Neural crest cell (in vitro differentiated cells): ENCODE measurements around the gene HSD17B11. TPM values are rescaled to one million over a fixed set of nuclear protein-coding genes. Genes with fewer than 3 reads are reported as not detected.

Experiments used
- DNase-seq: peaks from one replicate; pipeline ENCODE4 v3.0.0; 2021; ENCODE audit warnings: low read depth, mixed read lengths, low spot score
- H3K27ac Mint-ChIP-seq: one replicate; pipeline ENCODE4 v1.8.0; 2021; ENCODE audit warnings: mild to moderate bottlenecking, mixed read lengths; ENCODE audit not compliant: unreplicated experiment
- H3K27me3 Mint-ChIP-seq: 2 replicates; pipeline ENCODE4 v1.8.0; 2021; ENCODE audit warnings: low read depth, mild to moderate bottlenecking, mixed read lengths
- H3K36me3 Mint-ChIP-seq: 2 replicates; pipeline ENCODE4 v1.8.0; 2021; ENCODE audit warnings: low read depth, mild to moderate bottlenecking, mixed read lengths
- H3K4me1 Mint-ChIP-seq: 2 replicates; pipeline ENCODE4 v1.8.0; 2021; ENCODE audit warnings: mixed read lengths
- H3K4me3 Mint-ChIP-seq: one replicate; pipeline ENCODE4 v1.8.0; 2021; ENCODE audit warnings: mild to moderate bottlenecking, mixed read lengths
- H3K9me3 Mint-ChIP-seq: 2 replicates; pipeline ENCODE4 v1.8.0; 2021; ENCODE audit warnings: mixed read lengths
- CTCF ChIP-seq: fragments of 200-600 bp; sonication (generic); conservative IDR thresholded peaks from 2 replicates; pipeline ENCODE4 v1.5.0; 2021; ENCODE audit warnings: antibody characterized with exemption, mild to moderate bottlenecking
- total RNA-seq: library from RNA; stranded (reverse); gene quantifications from 2 replicates; pipeline ENCODE4 v1.2.1, GENCODE V29; 2021

The HSD17B11 gene
- total RNA-seq, 1 donor from 2014 or later: 18.4 TPM

DNA sequence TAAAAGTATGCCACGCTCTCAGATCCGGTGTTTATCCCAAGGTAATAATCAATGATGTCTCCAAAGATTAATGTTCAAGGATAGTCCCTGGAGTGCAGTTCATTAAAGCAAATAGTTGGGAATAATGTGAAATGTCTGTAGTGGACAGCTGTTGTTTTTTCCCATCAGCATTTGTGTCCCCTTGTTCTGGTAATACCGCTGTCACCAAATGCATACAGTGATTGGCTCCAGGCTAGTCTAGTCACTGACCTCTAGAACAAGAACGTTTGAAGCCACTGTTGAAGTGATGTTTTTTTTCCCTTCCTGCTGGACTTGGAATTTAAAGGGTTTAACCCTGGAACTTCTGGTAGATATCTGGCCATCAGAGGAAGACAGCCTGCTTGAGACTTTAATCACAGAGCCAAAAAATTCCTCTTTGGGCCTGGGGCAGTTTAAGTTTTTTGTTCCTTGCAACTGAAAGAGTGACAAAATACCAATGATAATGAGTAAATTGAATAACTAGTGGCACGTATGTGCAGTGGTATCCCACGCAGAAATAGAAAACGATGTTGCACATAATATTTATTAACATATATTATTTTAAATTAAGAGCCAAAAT is 30.6 kb downstream of the HSD17B11 start:
- H3K9me3 Mint-ChIP-seq: no peaks in the 10 kb centered on the region
- H3K27me3 Mint-ChIP-seq: no peaks in the 10 kb centered on the region
- no peak for DNase-seq
- peaks cover 8% of the 10 kb centered on the region for H3K36me3 Mint-ChIP-seq
- no peak for TF ChIP-seq CTCF
- no peak overlapping the region for H3K27ac Mint-ChIP-seq
- no peak overlapping the region for H3K4me3 Mint-ChIP-seq
- H3K4me1 Mint-ChIP-seq: peaks cover 6% of the 10 kb centered on the region

DNA sequence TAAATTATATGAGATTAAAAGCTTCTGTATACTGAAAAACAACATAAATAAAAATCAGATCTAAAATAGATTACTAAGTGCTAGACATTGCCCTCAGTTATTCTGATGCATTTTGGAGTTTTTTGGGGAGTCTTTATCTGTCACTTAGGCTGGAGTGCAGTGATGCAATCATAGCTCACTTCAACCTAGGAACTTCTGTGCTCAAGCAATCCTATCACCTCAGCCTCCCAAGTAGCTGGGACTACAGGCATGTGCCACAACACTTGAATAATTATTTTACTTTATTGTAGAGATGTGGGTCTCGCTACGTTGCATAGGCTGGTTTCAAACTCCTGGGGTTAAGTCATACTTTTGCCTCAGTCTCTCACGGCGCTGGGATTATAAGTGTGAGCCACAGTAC is 31.7 kb downstream of the HSD17B11 start:
- no peak for TF ChIP-seq CTCF
- DNase-seq: no peak
- Mint-ChIP-seq H3K27ac (no peak overlapping the region), H3K4me1 (peaks cover 6% of the 10 kb centered on the region), H3K36me3 (peaks cover 5% of the 10 kb centered on the region), H3K27me3 (no peaks in the 10 kb centered on the region), H3K9me3 (no peaks in the 10 kb centered on the region), H3K4me3 (no peak overlapping the region)

- no peak overlapping the region for H3K27ac Mint-ChIP-seq
- H3K4me3 Mint-ChIP-seq: no peak overlapping the region
- peaks cover 7% of the 10 kb centered on the region for H3K36me3 Mint-ChIP-seq
- H3K4me1 Mint-ChIP-seq: peaks cover 6% of the 10 kb centered on the region
- no peak for DNase-seq
- H3K9me3 Mint-ChIP-seq: no peaks in the 10 kb centered on the region
- no peaks in the 10 kb centered on the region for H3K27me3 Mint-ChIP-seq
- TF ChIP-seq CTCF: no peak
Measured at GRCh38 chr4:87356832-87357526, 34.0 kb downstream of the HSD17B11 start.

GRCh38 chr4:87354168-87355102 is 36.6 kb downstream of the HSD17B11 start:
- no peaks in the 10 kb centered on the region for H3K27me3 Mint-ChIP-seq
- peaks cover 7% of the 10 kb centered on the region for H3K36me3 Mint-ChIP-seq
- no peak for DNase-seq
- no peak overlapping the region for H3K27ac Mint-ChIP-seq
- TF ChIP-seq CTCF: no peak
- H3K4me1 Mint-ChIP-seq: no peaks in the 10 kb centered on the region
- H3K9me3 Mint-ChIP-seq: no peaks in the 10 kb centered on the region
- no peak overlapping the region for H3K4me3 Mint-ChIP-seq

- H3K27ac Mint-ChIP-seq: no peak overlapping the region
- DNase-seq: peak; percentile 31
- peak; percentile 81 for TF ChIP-seq CTCF
- H3K36me3 Mint-ChIP-seq: peaks cover 7% of the 10 kb centered on the region
- no peak overlapping the region for H3K4me3 Mint-ChIP-seq
- no peaks in the 10 kb centered on the region for H3K4me1 Mint-ChIP-seq
- H3K9me3 Mint-ChIP-seq: no peaks in the 10 kb centered on the region
- no peaks in the 10 kb centered on the region for H3K27me3 Mint-ChIP-seq
Measured at GRCh38 chr4:87353592-87353991, 37.4 kb downstream of the HSD17B11 start.
